ENCODE data around the gene STAT1.

Gene STAT1

GRCh38 chr2:191013932-191014652 lies at the start of gene STAT1 (continued):
- no peak for TF ChIP-seq MEIS1 (CRISPR knock-in tag; IDR thresholded peaks at IDR 0.05; ENCODE audit: borderline replicate concordance)
- 0 out of 2 replicates have a peak, but pooled peaks have one; percentile 11 for TF ChIP-seq ZNF366 (tag by site-specific recombination; conservative IDR thresholded peaks at IDR 0.05)
- TF ChIP-seq MZF1 (tag by site-specific recombination; IDR thresholded peaks at IDR 0.05; ENCODE audit: borderline replicate concordance) = no peak
- TF ChIP-seq ZNF571 (tag by site-specific recombination; IDR thresholded peaks at IDR 0.05) = no peak
- TF ChIP-seq SALL2 (tag by site-specific recombination; IDR thresholded peaks at IDR 0.05; ENCODE audit: borderline replicate concordance) = no peak
- no peak for TF ChIP-seq ZSCAN4 (tag by site-specific recombination; IDR thresholded peaks at IDR 0.05)
- no peak for TF ChIP-seq ZBTB48 (tag by site-specific recombination; IDR thresholded peaks at IDR 0.05)
- no peak for TF ChIP-seq PRDM6 (tag by site-specific recombination; IDR thresholded peaks at IDR 0.05)
- no peak for TF ChIP-seq ZNF398 (tag by site-specific recombination; IDR thresholded peaks at IDR 0.05)
- TF ChIP-seq ZNF747 (tag by site-specific recombination; IDR thresholded peaks at IDR 0.05) = no peak
- TF ChIP-seq ZNF416 (tag by site-specific recombination; IDR thresholded peaks at IDR 0.05) = no peak
- TF ChIP-seq ZEB2 (tag by site-specific recombination; IDR thresholded peaks at IDR 0.05) = peak; percentile 83
- TF ChIP-seq ZNF19 (tag by site-specific recombination; IDR thresholded peaks at IDR 0.05; ENCODE audit: low read depth) = no peak
- no peak for TF ChIP-seq ZNF302 (tag by site-specific recombination; IDR thresholded peaks at IDR 0.05; ENCODE audit: low read depth)
- no peak for TF ChIP-seq ZNF266 (tag by site-specific recombination; IDR thresholded peaks at IDR 0.05; ENCODE audit: low read depth)
- peak; percentile 72 for TF ChIP-seq ZBTB17 (tag by site-specific recombination; IDR thresholded peaks at IDR 0.05)
- TF ChIP-seq OVOL3 (tag by site-specific recombination; IDR thresholded peaks at IDR 0.05) = no peak
- TF ChIP-seq ZNF248 (tag by site-specific recombination; IDR thresholded peaks at IDR 0.05) = no peak
- no peak for TF ChIP-seq ZBTB21 (tag by site-specific recombination; IDR thresholded peaks at IDR 0.05)
- peak; percentile 75; the same call in 1 of the 2 replicates for TF ChIP-seq PRDM1 (tag by site-specific recombination; IDR thresholded peaks at IDR 0.05)
- no peak for TF ChIP-seq ZSCAN18 (tag by site-specific recombination; IDR thresholded peaks at IDR 0.05)
- TF ChIP-seq ZNF585B (tag by site-specific recombination; IDR thresholded peaks at IDR 0.05) = no peak
- peak; percentile 82; the same call in 1 of the 2 replicates for TF ChIP-seq ZNF660 (tag by site-specific recombination; IDR thresholded peaks at IDR 0.05)
- no peak for TF ChIP-seq ZNF433 (tag by site-specific recombination; IDR thresholded peaks at IDR 0.05; ENCODE audit: low read depth)
- TF ChIP-seq ZNF426 (tag by site-specific recombination; IDR thresholded peaks at IDR 0.05) = no peak
- TF ChIP-seq ZNF423 (tag by site-specific recombination; IDR thresholded peaks at IDR 0.05) = no peak
- TF ChIP-seq ZNF132 (tag by site-specific recombination; IDR thresholded peaks at IDR 0.05; ENCODE audit: borderline replicate concordance) = no peak
- no peak for TF ChIP-seq ZNF792 (tag by site-specific recombination; IDR thresholded peaks at IDR 0.05)
- no peak for TF ChIP-seq ZNF211 (tag by site-specific recombination; IDR thresholded peaks at IDR 0.05; ENCODE audit: low read depth)
- TF ChIP-seq BCL11B (tag by site-specific recombination; IDR thresholded peaks at IDR 0.05; ENCODE audit: low read depth) = no peak
- TF ChIP-seq ZXDB (tag by site-specific recombination; IDR thresholded peaks at IDR 0.05) = peak; percentile 84
- peak; percentile 83 for TF ChIP-seq ZNF580 (tag by site-specific recombination; IDR thresholded peaks at IDR 0.05)
- TF ChIP-seq WT1 (tag by site-specific recombination; IDR thresholded peaks at IDR 0.05) = no peak
- TF ChIP-seq ZNF488 (tag by site-specific recombination; IDR thresholded peaks at IDR 0.05) = no peak
- TF ChIP-seq ZNF555 (tag by site-specific recombination; conservative IDR thresholded peaks at IDR 0.05) = no peak

All from HEK293 (cell line).